GM19455 (cell line): ENCODE data around the gene EEF1E1.
"Not testable (repeated sequence)": the region's sequence is repeated elsewhere in the genome, so short reads cannot be mapped to it uniquely, and the experiment has no call there.

Source experiments
- ATAC-seq: cut with Tn5 transposase; IDR thresholded peaks from one replicate; pipeline ENCODE4 v1.9.1; 2021; ENCODE audit not compliant: unreplicated experiment

The EEF1E1 gene

DNA sequence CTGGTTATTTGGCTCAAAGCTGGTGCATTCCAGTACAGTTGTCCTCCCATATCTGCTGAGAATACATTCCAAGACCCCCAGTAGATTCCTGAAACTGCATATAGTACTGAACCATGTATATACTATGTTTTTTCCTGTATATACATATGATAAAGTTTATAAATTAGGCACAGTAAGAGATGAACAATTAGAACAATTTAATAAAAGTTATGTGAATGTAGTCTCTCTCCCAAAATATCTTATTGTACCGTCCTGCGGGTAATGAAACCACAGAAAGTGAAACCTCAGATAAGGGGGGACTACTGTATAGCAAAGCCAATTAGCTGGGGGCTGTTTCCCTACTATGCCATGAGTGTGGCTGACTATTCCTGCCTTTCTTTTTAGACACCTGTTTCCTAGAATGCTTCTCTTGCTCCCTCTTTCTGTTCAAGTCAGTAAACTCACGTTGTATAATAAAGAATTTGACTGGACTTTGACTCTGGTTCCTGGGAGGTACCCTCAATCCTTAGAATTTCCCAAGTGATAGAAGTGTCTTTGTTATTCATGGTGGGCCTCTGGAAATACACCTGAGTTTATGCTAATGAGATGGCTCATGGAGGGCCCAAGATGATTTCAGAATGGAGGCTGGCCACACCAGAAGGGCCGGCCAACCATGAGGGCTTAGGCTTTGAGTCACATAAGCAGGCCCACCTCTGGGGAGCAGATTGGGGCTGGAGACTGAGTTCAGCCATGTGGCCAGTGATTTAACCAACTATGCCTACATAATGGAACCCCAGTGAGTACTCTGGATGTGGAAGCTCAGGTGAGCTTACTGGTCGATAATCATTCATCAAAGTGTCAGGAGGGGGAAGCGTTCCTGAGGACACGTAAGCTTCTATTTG lies 37.5 kb downstream of the EEF1E1 start:
- ATAC-seq: no peak

DNA sequence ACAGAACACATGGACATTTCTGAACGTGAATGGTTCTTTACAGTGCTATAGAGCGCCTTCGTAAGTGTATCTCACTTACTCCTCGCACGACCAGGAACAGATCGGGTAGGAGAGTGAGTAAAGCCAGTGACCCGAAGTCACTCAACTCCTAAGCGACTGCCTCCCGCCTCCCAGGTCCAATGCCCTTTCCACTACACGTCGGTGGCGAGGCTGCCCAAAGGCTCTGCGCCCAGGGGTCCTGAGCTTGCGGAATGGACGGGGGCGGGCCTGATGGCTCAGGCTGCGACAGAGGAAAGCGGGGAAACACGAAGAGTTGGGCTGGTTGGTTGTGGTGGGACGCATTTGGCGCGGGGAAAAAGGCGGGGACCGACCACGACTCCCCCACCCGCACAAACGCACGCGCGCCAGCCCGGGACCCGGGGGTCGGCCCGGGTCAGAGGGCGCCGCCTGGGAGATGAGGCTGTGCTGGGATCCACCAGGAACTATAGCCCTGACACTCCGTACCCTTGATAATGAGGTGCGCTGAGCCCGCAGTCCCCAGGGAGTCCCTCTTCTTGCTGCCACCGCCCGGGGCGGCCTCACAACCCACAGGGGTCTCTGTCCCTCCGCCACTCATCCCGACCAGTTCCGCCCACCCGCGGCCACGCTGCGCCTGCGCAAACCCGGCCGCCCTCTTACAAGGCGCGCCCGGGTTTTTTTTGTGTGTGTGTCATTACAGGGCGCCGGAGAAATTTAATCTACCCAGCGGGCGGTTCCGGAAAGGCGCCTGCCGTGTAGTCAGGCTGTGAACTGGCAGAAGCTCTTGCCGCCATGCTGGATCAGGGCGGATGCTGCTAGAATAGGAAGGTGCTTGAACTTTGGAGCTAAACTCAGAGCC lies 38.3 kb downstream of the EEF1E1 start, which contains the start of gene BLOC1S5:
Gene BLOC1S5 (minus strand): TSS at position 629 of the 877 bp plus-strand sequence. CDS start 13 bp downstream, at position 616.
- ATAC-seq: peak; percentile 85

DNA sequence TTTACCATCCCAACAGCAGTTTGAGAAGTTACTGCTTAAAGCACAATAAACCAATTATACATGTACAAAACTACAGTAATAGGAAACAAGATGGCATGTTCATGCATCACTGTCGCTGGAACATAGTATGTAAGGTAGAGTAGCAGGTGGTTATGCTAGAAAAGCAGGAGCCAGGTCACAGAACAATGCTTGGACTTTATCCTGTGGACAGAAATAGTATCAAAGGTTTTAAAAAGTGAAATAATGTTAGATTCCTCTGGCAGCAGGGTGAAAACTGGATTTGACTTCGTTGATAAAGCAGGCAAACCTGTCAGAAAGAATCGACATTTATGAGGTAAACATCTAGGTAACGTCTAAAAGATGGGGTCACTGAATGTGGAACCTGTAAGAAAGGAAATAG lies 40.6 kb downstream of the EEF1E1 start:
- no peak for ATAC-seq

DNA sequence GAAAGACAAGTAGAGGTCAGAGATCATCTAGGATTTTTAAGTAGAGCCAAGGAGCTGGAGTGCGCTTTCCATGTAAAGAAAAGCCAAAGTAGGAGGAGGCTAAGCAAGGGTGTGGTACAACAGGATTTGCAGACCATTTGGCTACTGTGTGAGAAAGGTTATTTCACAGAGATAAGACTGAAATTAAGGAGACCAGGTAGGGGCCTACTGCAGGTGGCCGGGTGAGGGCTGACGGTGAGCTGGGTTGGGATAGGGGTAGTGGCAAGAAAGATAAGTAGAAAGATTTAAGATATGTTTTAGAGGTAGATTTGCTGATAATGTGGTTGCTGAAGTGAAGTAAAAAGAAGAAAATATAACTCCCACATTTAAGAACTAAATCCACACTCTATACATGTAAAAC lies 42.0 kb downstream of the EEF1E1 start:
- no peak for ATAC-seq

DNA sequence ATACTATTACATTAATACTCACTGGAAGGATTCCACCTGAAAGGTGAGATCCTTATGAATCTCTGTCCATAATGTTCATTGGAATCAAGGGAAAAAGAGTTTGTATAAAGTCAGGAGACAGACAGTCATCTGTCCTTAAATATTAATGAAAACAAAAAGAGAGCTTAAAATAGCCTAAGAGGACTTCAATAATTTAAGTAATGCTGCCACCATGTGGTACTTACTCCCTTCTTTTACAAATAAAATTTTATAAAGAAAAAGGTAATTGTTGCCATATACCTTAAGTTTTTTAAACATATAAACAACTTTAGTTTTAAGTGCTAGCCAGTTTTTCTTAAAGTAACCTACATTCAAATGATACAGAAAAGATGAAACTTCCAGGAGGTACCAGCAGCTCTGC lies 43.2 kb downstream of the EEF1E1 start:
- ATAC-seq: no peak

DNA sequence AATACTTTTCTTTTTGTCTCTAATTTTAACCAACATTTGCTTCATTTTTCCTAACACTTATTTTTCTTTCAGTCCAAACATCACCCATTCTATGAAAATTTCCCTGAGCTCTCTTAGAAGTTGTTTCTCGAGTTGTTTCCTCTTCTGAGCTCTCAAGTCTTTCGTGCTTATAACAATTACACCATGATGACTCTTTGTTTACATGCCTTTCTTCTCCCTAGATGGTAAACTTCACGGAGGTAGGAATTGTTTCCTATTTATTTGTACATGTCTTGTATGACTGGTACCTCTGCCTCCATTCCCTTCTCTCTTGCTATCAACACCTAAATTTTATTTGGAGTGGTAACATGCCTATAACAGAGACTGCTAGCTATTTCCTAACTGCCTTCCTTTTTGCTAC lies 44.6 kb downstream of the EEF1E1 start:
- no peak for ATAC-seq

DNA sequence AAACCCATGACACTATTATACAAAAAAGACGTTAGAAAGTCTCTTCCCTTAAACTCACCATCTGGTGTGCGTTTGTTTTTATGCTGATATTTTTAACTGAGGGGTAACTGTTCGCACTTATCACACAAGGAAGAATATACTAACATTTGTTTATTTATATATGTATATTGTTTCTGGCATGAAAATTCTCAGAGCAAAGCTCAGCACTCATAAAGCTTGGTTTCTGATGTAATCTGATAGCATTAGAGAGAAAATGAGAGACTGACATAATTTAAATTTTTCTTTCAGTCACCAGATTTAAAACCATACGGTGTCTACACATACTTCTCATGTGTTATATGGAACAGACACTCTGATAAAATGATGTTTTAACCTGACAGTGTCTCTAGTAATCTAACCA lies 45.1 kb downstream of the EEF1E1 start:
- no peak for ATAC-seq

DNA sequence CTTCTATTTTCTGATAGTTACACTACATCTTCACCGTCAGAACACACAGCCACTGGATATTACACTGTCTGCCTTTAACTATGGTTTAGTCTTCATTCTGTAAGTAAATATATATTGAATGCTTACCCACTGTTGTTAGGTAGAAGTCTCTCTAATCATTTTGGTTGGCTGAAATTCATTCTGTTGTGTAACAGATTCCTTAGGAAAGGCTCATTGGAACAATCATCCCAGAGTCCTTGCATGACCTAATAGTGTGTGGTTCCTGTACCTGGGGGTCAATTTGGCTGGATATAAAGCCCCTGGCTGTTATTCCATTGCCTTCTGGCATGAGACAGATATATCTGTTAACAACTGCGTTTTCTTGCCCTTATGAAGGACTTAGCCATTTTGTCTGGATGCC lies 48.1 kb downstream of the EEF1E1 start:
- ATAC-seq: no peak

DNA sequence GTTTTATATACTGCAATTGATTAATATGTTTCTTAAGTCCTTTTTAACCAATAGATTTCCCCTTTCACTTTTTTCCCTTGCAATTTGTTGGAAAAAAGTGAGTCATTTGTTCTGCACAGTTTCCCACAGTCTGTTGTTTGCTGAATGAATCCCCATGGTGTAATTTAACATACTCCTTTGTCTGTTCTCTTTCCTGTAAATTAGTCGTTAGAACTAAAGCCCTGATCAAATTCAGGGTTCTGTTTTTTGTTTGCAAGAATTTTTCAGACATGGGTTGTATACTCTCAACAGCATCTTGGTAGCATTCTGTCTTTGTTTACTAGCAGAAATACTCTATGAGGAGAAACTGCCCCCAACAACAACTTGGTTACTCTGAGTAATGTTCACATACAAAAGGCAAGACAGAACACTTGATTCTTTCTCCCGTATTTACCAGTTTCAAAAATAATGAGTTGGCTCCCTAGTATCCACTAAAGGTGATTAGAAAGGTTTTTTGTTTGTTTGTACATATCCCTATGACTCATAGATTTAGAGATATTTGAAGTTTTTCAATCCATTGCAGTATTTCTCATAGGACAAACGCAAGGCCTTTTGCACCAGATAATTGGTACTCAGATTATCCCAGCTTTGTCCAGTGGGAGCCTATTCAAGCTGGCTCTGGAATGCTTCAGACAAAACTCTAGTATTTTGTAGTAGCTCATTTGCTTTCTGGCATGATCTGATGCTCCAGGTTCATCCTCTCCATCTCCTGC lies 54.6 kb downstream of the EEF1E1 start:
- no peak for ATAC-seq

DNA sequence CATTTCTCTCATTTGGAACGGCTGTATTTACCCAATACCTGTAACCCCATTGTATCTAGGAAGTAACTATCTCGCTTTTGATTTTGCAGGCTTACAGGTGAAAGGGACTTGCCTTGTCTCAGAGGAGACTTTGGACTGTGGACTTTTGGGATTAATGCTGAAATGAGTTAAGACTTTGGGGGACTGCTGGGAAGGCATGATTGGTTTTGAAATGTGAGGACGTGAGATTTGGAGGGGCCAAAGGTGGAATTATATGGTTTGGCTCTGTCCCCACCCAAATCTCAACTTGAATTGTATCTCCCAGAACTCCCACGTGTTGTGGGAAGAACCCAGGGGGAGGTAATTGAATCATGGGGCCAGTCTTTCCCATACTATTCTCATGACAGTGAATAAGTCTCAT lies 56.6 kb downstream of the EEF1E1 start:
- not testable (repeated sequence) for ATAC-seq

DNA sequence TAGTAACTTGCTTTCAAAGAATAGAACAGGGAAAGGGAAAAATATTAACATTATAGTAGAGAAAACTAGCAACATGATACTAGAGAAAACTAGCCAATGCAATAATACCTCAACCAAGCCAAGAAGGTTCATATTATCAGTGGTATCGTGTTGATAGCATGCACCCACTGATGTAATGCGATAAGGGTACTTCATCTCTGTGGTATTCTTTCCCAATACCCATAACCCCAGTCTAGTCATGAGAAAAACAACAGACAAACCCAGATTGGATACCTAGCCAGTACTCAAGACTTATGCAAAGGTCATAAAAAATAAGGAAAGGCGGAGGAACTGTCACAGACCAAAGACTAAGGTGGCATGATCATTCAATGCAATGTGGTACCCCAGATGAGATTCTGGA lies 59.1 kb downstream of the EEF1E1 start:
- no peak for ATAC-seq

DNA sequence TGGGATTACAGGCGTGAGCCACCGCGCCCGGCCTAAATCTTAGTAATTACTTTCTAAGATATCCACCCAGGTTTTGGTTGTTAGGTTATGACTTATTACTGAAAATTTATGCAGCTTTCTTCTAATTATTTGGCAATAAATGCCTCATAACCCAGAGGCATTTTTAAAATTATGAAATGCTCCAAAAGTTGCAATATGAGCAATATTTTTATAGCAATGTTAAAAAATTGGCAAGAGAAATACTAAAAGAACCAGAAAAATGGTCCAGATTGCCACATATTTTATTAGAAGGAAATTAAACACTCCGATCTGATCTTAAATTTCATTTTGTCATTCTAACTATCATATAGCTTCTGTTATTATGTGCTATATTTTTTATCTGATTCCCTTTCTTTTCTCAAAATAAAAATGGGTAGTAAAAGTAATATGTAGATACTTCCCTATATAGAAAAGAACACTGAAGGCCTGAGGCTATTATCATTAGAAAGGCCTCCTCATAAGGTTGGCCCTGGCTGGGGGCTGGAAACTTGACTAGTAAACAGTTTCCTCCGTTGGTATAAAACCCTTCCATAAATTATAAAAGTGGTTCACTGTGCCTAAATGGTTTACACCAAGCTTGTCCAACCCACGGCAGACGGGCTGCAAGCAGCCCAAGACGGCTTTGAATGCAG lies 60.3 kb downstream of the EEF1E1 start:
- ATAC-seq: no peak

DNA sequence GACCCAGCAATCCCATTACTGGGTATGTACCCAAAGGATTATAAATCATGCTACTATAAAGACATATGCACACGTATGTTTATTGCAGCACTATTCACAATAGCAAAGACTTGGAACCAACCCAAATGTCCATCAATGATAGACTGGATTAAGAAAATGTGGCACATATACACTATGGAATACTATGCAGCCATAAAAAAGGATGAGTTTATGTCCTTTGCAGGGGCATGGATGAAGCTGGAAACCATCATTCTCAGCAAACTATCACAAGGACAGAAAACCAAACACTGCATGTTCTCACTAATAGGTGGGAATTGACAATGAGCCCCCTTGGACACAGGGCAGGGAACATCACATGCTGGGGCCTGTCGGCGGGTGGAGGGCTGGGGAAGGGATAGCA lies 68.2 kb downstream of the EEF1E1 start:
- not testable (repeated sequence) for ATAC-seq

DNA sequence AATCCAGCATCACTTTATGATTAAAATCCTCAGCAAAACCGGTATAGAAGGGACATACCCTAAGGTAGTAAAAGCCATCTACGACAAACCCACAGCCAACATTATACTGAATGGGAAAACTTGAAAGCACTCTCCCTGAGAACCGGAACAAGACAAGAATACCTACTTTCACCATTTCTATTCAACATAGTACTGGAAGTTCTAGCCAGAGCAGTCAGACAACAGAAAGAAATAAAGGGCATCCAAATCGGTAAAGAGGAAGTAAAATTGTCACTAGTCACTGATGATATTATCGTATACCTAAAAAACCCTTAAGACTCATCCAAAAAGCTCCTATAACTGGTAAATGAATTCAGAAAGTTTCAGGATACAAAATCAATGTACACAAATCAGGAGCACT lies 71.4 kb downstream of the EEF1E1 start:
- ATAC-seq: no peak
